OCI-LY7 (cell line): ENCODE data around the gene CUBN. TPM values are rescaled to one million over a fixed set of nuclear protein-coding genes. Genes with fewer than 3 reads are reported as not detected.

Experiments used
- BruUV-seq: library from RNA; stranded (reverse); fragments of 400-500 nt; replicated peaks from 2 replicates; lab custom pipeline; 2021; lab: Mats Ljungman, UMichigan
- CTCF ChIA-PET: fragments of 300-600 bp; sonication (Branson Sonifier 250); formaldehyde crosslinking; loops from one replicate; lab custom pipeline; 2022; ENCODE audit warnings: antibody characterized with exemption; ENCODE audit not compliant: unreplicated experiment; lab: Charles Lee
- POLR2A ChIA-PET: fragments of 300-600 bp; sonication (Branson Sonifier 250); formaldehyde crosslinking; loops from one replicate; lab custom pipeline; 2022; ENCODE audit warnings: antibody characterized with exemption; lab: Charles Lee
- DNase-seq: peaks from one replicate; pipeline ENCODE4 v3.0.0-alpha.2; 2015; ENCODE audit warnings: low spot score
- H2AFZ ChIP-seq: fragments of 200-600 bp; sonication (generic), shearing (Covaris generic); 2 replicates; pipeline ENCODE4 v1.6.1; 2014; ENCODE audit warnings: mild to moderate bottlenecking, antibody characterized with exemption, low read length, moderate library complexity
- H3K27ac ChIP-seq: fragments of 200-600 bp; sonication (generic); 2 replicates; pipeline ENCODE4 v1.5.1; 2014; ENCODE audit warnings: mixed run types, low read depth, mild to moderate bottlenecking, moderate library complexity, low read length, inconsistent platforms; ENCODE audit not compliant: poor library complexity, severe bottlenecking
- H3K36me3 ChIP-seq: fragments of 200-600 bp; sonication (generic); 2 replicates; pipeline ENCODE4 v1.6.1; 2014; ENCODE audit warnings: mild to moderate bottlenecking, antibody characterized with exemption, low read length, moderate library complexity, mixed read lengths; ENCODE audit not compliant: insufficient read depth
- H3K4me1 ChIP-seq: fragments of 200-600 bp; sonication (generic); 2 replicates; pipeline ENCODE4 v1.5.1; 2014; ENCODE audit warnings: mild to moderate bottlenecking, low read length; ENCODE audit not compliant: insufficient read depth, poor library complexity, severe bottlenecking
- H3K4me2 ChIP-seq: fragments of 200-600 bp; sonication (generic); 2 replicates; pipeline ENCODE4 v1.6.1; 2014; ENCODE audit warnings: mild to moderate bottlenecking, low read length
- H3K4me3 ChIP-seq: fragments of 200-600 bp; sonication (generic); 2 replicates; pipeline ENCODE4 v1.5.1; 2014; ENCODE audit warnings: mild to moderate bottlenecking, low read depth, low read length; ENCODE audit not compliant: poor library complexity, severe bottlenecking
- H3K79me2 ChIP-seq: fragments of 200-600 bp; sonication (generic); 2 replicates; pipeline ENCODE4 v1.6.1; 2016; ENCODE audit warnings: low read depth, mild to moderate bottlenecking, low read length, moderate library complexity, mixed read lengths; ENCODE audit not compliant: insufficient read depth
- H3K9me2 ChIP-seq: fragments of 200-600 bp; sonication (generic); 2 replicates; pipeline ENCODE4 v1.6.1; 2016; ENCODE audit warnings: mild to moderate bottlenecking, low read length, mixed read lengths; ENCODE audit not compliant: insufficient read depth
- H3K9me3 ChIP-seq: fragments of 200-600 bp; sonication (generic); 2 replicates; pipeline ENCODE4 v1.6.1; 2014; ENCODE audit warnings: mild to moderate bottlenecking, mixed run types, low read length, mixed read lengths
- H4K20me1 ChIP-seq: fragments of 200-600 bp; sonication (generic); 2 replicates; pipeline ENCODE4 v1.6.1; 2014; ENCODE audit warnings: mild to moderate bottlenecking, antibody characterized with exemption, low read length, moderate library complexity, mixed read lengths; ENCODE audit not compliant: insufficient read depth
- CTCF ChIP-seq: fragments of 200-600 bp; sonication (generic); conservative IDR thresholded peaks from 2 replicates; pipeline ENCODE4 v1.5.1; 2014; ENCODE audit warnings: mild to moderate bottlenecking, antibody characterized with exemption, low read length, moderate library complexity, mixed read lengths
- EZH2phosphoT487 ChIP-seq: fragments of 200-600 bp; sonication (generic); IDR thresholded peaks from 2 replicates; pipeline ENCODE4 v1.6.1; 2018; ENCODE audit warnings: low read depth, borderline replicate concordance, mild to moderate bottlenecking, mixed run types, antibody characterized with exemption, low read length, moderate library complexity, mixed read lengths
- intact Hi-C: fragments of 100-400 bp; cut with micrococcal nuclease; formaldehyde crosslinking; loops from one replicate; pipeline ENCODE4 v1.10.0; 2022; ENCODE audit not compliant: unreplicated experiment
- total RNA-seq, 2 experiments: library from RNA; depleted of rRNA in 1 of 2; stranded (reverse); fragments of >200 nt in 1 of 2; shearing (Covaris generic) in 1 of 2; gene quantifications; 2 replicates each; pipeline ENCODE4 v1.2.3, GENCODE V29; 2014 to 2022

Gene CUBN
- total RNA-seq, 2 experiments from 2014 or later = 0.13 to 0.25 TPM

GRCh38 chr10:16995867-16996529 is 133.6 kb downstream of the CUBN start:
- no peaks in the 10 kb centered on the region for H3K9me2 ChIP-seq
- BruUV-seq = no TSS peak
- intact Hi-C loops = no loop called here
- H3K79me2 ChIP-seq = no peaks in the 10 kb centered on the region
- H3K4me1 ChIP-seq = no peaks in the 10 kb centered on the region
- no peak overlapping the region for H3K4me3 ChIP-seq
- DNase-seq = no peak
- ChIA-PET POLR2A (no interaction called here), CTCF (no interaction called here)
- H3K4me2 ChIP-seq = no peak overlapping the region
- no peaks in the 10 kb centered on the region for H4K20me1 ChIP-seq
- no peak for TF ChIP-seq EZH2phosphoT487
- TF ChIP-seq CTCF = no peak
- no peak overlapping the region for H3K27ac ChIP-seq
- no peaks in the 10 kb centered on the region for H3K9me3 ChIP-seq
- no peak overlapping the region for H2AFZ ChIP-seq
- no peaks in the 10 kb centered on the region for H3K36me3 ChIP-seq

- no peaks in the 10 kb centered on the region for H3K36me3 ChIP-seq
- H3K9me3 ChIP-seq = no peaks in the 10 kb centered on the region
- intact Hi-C loops = no loop called here
- no peak overlapping the region for H3K4me3 ChIP-seq
- no peaks in the 10 kb centered on the region for H4K20me1 ChIP-seq
- H3K4me2 ChIP-seq = no peak overlapping the region
- no peaks in the 10 kb centered on the region for H3K9me2 ChIP-seq
- BruUV-seq = no TSS peak
- no peak for DNase-seq
- no peak overlapping the region for H2AFZ ChIP-seq
- no peak overlapping the region for H3K27ac ChIP-seq
- TF ChIP-seq CTCF (no peak), EZH2phosphoT487 (no peak)
- ChIA-PET CTCF (no interaction called here), POLR2A (no interaction called here)
- H3K79me2 ChIP-seq = no peaks in the 10 kb centered on the region
- H3K4me1 ChIP-seq = no peaks in the 10 kb centered on the region
Measured at GRCh38 chr10:16993186-16993585, 136.4 kb downstream of the CUBN start.

- Histone ChIP-seq H4K20me1 (no peaks in the 10 kb centered on the region), H3K36me3 (no peaks in the 10 kb centered on the region), H3K79me2 (no peaks in the 10 kb centered on the region), H3K27ac (no peak overlapping the region), H3K9me3 (no peaks in the 10 kb centered on the region), H3K4me2 (no peak overlapping the region), H3K4me3 (no peak overlapping the region), H3K9me2 (no peaks in the 10 kb centered on the region), H2AFZ (no peak overlapping the region), H3K4me1 (no peaks in the 10 kb centered on the region)
- ChIA-PET POLR2A (no interaction called here), CTCF (no interaction called here)
- BruUV-seq = no TSS peak
- DNase-seq = no peak
- intact Hi-C loops = no loop called here
- TF ChIP-seq EZH2phosphoT487 (no peak), CTCF (no peak)
Measured at GRCh38 chr10:16992611-16993119, 136.9 kb downstream of the CUBN start.
